Sigmoid colon (tissue), 7 donors: ENCODE results near the gene PDCD10. TPM values are rescaled to one million over a fixed set of nuclear protein-coding genes. Genes with fewer than 3 reads are reported as not detected.

Source experiments
- DNase-seq: peaks from one replicate; pipeline ENCODE4 v3.0.0-alpha.2; 2019
- H3K27ac ChIP-seq, 4 donors: fragments of 200-600 bp; sonication (generic); one replicate each; pipeline ENCODE4 v1.5.1; 2016 to 2019; ENCODE audit warnings: mild to moderate bottlenecking in 1 of 4
- H3K27me3 ChIP-seq, 3 donors: fragments of 200-600 bp; sonication (generic); one replicate each; pipeline ENCODE4 v1.5.1; 2019; ENCODE audit warnings: mild to moderate bottlenecking in 1 of 3
- H3K36me3 ChIP-seq, 4 donors: fragments of 200-600 bp; sonication (generic); one replicate each; pipeline ENCODE4 v1.5.1; 2016 to 2019
- H3K4me1 ChIP-seq, 4 donors: fragments of 200-600 bp; sonication (generic); one replicate each; pipeline ENCODE4 v1.5.1; 2017 to 2019
- H3K4me3 ChIP-seq, 4 donors: fragments of 200-600 bp; sonication (generic); one replicate each; pipeline ENCODE4 v1.5.1; 2017 to 2019; ENCODE audit warnings: mild to moderate bottlenecking in 2 of 4, moderate library complexity in 1 of 4
- H3K9me3 ChIP-seq, 4 donors: fragments of 200-600 bp in 3 of 4; sonication (generic) in 3 of 4; one replicate each; pipeline versions ENCODE4 v1.5.1 to v1.6.1; 2013 to 2019
- EP300 ChIP-seq, 4 donors: sonication (generic); formaldehyde crosslinking; IDR thresholded peaks; one replicate each; pipeline ENCODE4 v1.6.1; 2017; ENCODE audit warnings: antibody characterized with exemption in 4 of 4
- POLR2A ChIP-seq, 2 donors: fragments of 450-650 bp; IDR thresholded peaks; one replicate each; pipeline ENCODE4 v1.6.1; 2016; ENCODE audit warnings: antibody characterized with exemption in 2 of 2, mild to moderate bottlenecking in 2 of 2, moderate library complexity in 2 of 2
- POLR2AphosphoS5 ChIP-seq, 4 donors: sonication (generic); formaldehyde crosslinking; IDR thresholded peaks; one replicate each; pipeline ENCODE4 v1.6.1; 2017; ENCODE audit warnings: antibody characterized with exemption in 4 of 4
- WGBS, 2 donors: extraction: QIAGEN DNeasy Blood & Tissue Kit; methylation state at CpG; one replicate each; pipeline ENCODE4 v1.1.7; 2013; 5-methylcytosine and 5-hydroxymethylcytosine counted together
- intact Hi-C: fragments of 100-400 bp; cut with DNase I; formaldehyde crosslinking; loops from one replicate; pipeline ENCODE4 v1.15.1; 2023
- polyA plus RNA-seq, 3 donors: library from polyadenylated mRNA; stranded (reverse); fragments of 200-250 nt; gene quantifications; one replicate each; pipeline ENCODE4 v1.2.3, GENCODE V29; 2013
- total RNA-seq, 4 donors: library from RNA; depleted of rRNA; stranded (reverse); fragments of >200 nt; gene quantifications; one replicate each; pipeline ENCODE4 v1.1.0, GENCODE V29; 2016
- TF ChIP-seq, protein P1 (sequence below), 4 experiments: fragments of 450-650 bp in 3 of 4; fragments of 200-600 bp in 1 of 4; IDR thresholded peaks; one replicate each; pipeline ENCODE4 v1.5.1; 2016 to 2019; ENCODE audit warnings: antibody characterized with exemption in 4 of 4, mild to moderate bottlenecking in 3 of 4, moderate library complexity in 2 of 4
- donor health status: healthy with polysubstance abuse.
- donor health status: Bipolar disorder and iron deficiency.
- donor health status: healthy.

Gene PDCD10
- total and polyA plus RNA-seq, 7 donors, result 49.3 to 198 (median 67.0) TPM

DNA sequence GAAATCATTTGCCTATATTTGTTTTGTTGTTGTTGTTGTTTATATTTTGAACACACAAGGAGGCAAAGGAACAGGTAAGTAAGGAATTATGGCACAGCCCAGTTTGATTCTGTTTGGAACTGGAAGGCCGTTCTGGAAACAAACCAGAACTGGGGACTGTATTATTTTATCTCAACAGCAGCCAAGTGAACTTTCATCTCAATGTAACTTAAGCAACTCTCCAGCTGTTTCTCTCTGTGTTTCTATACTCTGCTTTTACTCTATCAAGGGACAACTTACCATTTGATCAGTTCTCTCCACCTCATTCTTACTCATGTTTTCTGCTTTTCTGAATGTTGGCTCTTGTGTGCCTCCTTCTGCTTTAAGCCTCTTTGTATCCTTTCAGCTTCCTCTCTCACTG is 65.0 kb downstream of the PDCD10 start:
- DNase-seq, result no peak
- Histone ChIP-seq H3K36me3 (peaks cover 0 to 18% (median 2%) of the 10 kb centered on the region in 4 donors), H3K27ac (no peak overlapping the region), H3K9me3 (peaks cover 0 to 1% (median 0%) of the 10 kb centered on the region in 4 donors), H3K27me3 (no peaks in the 10 kb centered on the region), H3K4me1 (no peaks in the 10 kb centered on the region), H3K4me3 (no peak overlapping the region)
- TF ChIP-seq, protein P1, sequence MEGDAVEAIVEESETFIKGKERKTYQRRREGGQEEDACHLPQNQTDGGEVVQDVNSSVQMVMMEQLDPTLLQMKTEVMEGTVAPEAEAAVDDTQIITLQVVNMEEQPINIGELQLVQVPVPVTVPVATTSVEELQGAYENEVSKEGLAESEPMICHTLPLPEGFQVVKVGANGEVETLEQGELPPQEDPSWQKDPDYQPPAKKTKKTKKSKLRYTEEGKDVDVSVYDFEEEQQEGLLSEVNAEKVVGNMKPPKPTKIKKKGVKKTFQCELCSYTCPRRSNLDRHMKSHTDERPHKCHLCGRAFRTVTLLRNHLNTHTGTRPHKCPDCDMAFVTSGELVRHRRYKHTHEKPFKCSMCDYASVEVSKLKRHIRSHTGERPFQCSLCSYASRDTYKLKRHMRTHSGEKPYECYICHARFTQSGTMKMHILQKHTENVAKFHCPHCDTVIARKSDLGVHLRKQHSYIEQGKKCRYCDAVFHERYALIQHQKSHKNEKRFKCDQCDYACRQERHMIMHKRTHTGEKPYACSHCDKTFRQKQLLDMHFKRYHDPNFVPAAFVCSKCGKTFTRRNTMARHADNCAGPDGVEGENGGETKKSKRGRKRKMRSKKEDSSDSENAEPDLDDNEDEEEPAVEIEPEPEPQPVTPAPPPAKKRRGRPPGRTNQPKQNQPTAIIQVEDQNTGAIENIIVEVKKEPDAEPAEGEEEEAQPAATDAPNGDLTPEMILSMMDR (IDR thresholded peaks at IDR 0.05), result no peak
- TF ChIP-seq POLR2A (IDR thresholded peaks at IDR 0.05), result no peak
- no peak for TF ChIP-seq EP300 (IDR thresholded peaks at IDR 0.05)
- WGBS, 2 donors, result 28 to 84% methylated on average over 1 of the region's 1 CpG
- intact Hi-C loops, result no loop called here

DNA sequence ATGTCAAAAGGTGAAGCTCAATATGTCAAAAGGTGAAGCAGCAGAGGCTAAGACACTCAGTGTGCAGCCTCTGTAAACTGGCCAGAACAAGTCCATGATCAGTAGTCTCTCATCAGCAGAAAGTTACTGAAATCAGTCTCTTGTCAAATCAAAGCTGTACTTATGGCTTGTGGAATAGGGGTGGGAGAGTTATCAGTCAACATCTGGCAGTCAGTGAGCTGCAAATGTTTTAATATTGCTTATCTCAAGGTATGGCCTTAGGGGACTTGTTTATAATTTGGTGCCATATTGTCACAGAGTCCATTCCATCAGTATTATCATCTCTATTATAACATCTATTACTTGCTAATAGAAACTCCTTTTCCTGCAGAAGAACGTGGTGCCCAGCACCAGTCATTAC is 66.0 kb downstream of the PDCD10 start:
- Histone ChIP-seq H3K27ac (no peak overlapping the region), H3K4me1 (no peaks in the 10 kb centered on the region), H3K36me3 (peaks cover 0 to 9% (median 0%) of the 10 kb centered on the region in 4 donors), H3K27me3 (no peaks in the 10 kb centered on the region), H3K4me3 (no peak overlapping the region), H3K9me3 (no peaks in the 10 kb centered on the region)
- DNase-seq, result no peak
- TF ChIP-seq POLR2AphosphoS5 (IDR thresholded peaks at IDR 0.05) (no peak), POLR2A (IDR thresholded peaks at IDR 0.05) (no peak), EP300 (IDR thresholded peaks at IDR 0.05) (no peak)
- TF ChIP-seq, protein P1 (IDR thresholded peaks at IDR 0.05), result no peak
- intact Hi-C loops, result no loop called here
- WGBS, 2 donors, result 88 to 92% methylated on average over 1 of the region's 1 CpG

DNA sequence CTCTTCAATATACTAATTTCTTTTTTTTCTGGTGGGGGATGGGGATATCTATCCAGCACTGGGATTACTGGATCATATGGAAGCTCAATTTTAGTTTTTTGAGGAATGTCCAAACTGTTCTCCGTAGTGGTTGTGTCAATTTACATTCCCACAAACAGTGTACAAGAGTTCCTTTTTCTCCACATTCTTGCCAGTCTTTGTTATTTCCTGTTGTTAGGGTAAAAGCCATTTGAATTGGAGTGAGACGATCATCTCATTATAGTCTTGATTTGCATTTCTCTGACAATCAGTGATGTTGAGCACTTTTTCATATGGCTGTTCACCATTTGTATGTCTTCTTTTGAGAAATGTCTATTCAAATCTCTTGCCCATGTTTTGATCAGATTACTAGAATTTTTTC is 68.1 kb downstream of the PDCD10 start:
- H3K4me3 ChIP-seq, result no peak overlapping the region
- no peaks in the 10 kb centered on the region for H3K27me3 ChIP-seq
- no peaks in the 10 kb centered on the region for H3K4me1 ChIP-seq
- no peaks in the 10 kb centered on the region for H3K36me3 ChIP-seq
- H3K9me3 ChIP-seq, result no peaks in the 10 kb centered on the region
- TF ChIP-seq EP300 (IDR thresholded peaks at IDR 0.05) (no peak), POLR2AphosphoS5 (IDR thresholded peaks at IDR 0.05) (no peak), POLR2A (IDR thresholded peaks at IDR 0.05) (no peak)
- TF ChIP-seq, protein P1 (IDR thresholded peaks at IDR 0.05), result no peak
- H3K27ac ChIP-seq, result no peak overlapping the region
- DNase-seq, result no peak
- intact Hi-C loops, result no loop called here
- WGBS, 2 donors, result 80 to 86% methylated on average over 2 of the region's 2 CpGs

DNA sequence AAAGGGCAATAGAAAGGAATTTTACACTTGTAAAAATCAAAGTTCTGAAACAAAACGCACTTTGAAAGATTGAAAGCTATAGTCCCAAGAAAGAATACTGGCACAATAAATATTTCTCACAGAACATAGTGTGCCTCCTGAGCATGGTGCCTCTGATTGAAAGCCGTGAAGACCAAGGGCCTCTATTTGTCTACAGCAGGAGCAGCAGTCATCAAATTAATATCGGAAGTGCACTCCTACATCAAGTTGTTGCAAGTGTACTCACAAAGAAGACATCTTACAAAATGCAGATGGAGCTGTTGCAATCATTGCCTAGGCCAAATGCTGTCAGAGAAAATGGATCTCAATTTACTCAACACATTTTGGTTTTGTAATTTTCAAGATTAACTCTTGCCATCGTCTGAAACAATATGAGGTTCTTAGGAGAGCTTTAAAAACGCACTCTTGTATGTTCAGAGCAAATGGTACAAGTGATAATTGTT is 71.7 kb downstream of the PDCD10 start:
- TF ChIP-seq, protein P1 (IDR thresholded peaks at IDR 0.05), result no peak
- no peak for TF ChIP-seq POLR2AphosphoS5 (IDR thresholded peaks at IDR 0.05)
- no peak for TF ChIP-seq EP300 (IDR thresholded peaks at IDR 0.05)
- no peak for TF ChIP-seq POLR2A (IDR thresholded peaks at IDR 0.05)
- H3K4me3 ChIP-seq, result no peak overlapping the region
- intact Hi-C loops, result no loop called here
- H3K27ac ChIP-seq, result no peak overlapping the region
- no peaks in the 10 kb centered on the region for H3K4me1 ChIP-seq
- H3K9me3 ChIP-seq, result no peaks in the 10 kb centered on the region
- no peaks in the 10 kb centered on the region for H3K27me3 ChIP-seq
- WGBS, 2 donors, result 88 to 92% methylated on average over 5 of the region's 5 CpGs
- H3K36me3 ChIP-seq, result no peaks in the 10 kb centered on the region
- DNase-seq, result no peak

DNA sequence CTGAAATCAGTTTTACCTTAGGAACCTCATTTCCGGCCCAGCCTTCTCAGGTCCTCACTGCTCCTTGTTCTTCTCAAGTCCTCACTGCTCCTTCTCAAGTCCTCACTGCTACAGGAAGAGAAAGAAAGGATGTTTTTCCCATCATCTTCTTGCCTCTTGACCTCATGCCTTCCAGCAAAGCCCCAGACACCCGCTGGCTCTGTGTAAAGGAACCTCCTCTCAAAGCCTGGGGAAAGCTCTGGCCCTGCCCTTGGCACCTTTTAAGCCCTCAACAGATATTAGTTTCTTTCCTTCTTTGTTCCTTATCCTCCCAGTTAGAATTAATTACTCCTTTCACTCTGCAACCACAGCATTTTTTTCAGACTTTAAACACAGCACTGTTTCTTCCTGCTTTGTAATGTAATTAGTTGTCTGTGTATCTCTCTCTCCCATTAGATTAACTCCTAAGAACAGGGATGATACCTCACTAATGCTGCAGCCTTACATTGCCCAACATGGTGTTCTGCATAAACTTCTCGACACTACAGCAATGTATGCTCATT is 76.9 kb downstream of the PDCD10 start:
- TF ChIP-seq POLR2A (IDR thresholded peaks at IDR 0.05) (no peak), POLR2AphosphoS5 (IDR thresholded peaks at IDR 0.05) (no peak), EP300 (IDR thresholded peaks at IDR 0.05) (no peak)
- TF ChIP-seq, protein P1 (IDR thresholded peaks at IDR 0.05), result no peak
- no peaks in the 10 kb centered on the region for H3K36me3 ChIP-seq
- intact Hi-C loops, result no loop called here
- DNase-seq, result no peak
- H3K27ac ChIP-seq, result no peak overlapping the region
- WGBS, 2 donors, result 82 to 91% methylated on average over 3 of the region's 3 CpGs
- no peaks in the 10 kb centered on the region for H3K27me3 ChIP-seq
- H3K4me3 ChIP-seq, result no peak overlapping the region
- H3K4me1 ChIP-seq, result peaks cover 0 to 10% (median 0%) of the 10 kb centered on the region in 4 donors
- peaks cover 0 to 2% (median 0%) of the 10 kb centered on the region in 4 donors for H3K9me3 ChIP-seq
